Measurements from ENCODE around the gene PMM2.

DNA sequence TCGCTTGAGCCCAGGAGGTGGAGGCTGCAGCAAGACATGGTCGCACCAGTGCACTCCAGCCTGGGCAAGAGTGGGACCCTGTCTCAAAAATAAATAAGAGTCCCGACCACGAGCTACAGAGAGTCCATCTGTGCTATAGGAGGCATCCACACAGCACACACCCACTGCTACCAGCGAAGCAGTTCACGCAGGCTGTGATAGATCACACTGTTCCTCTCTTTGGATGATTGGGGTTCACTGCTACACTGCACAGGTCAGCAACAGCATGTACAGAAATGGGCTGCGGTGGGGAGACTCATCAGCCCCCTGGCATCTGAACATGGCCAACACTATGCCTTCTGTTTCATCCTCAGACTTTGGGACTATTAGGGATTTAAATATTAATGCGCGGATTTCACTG is 33.8 kb downstream of the PMM2 start:
- TF ChIP-seq CTCF (IDR thresholded peaks at IDR 0.05 in 4 of 5, conservative IDR thresholded peaks at IDR 0.05 in 1 of 5) (no peak), POLR2A (IDR thresholded peaks at IDR 0.05) (no peak)

All from gastrocnemius medialis (tissue), 4 donors.